PFSK-1 (cell line): ENCODE results near the gene KCNIP3.

Experiments used
- POLR2AphosphoS5 ChIP-seq: IDR thresholded peaks from 2 replicates; pipeline ENCODE4 v1.6.1; 2012; ENCODE audit warnings: low read depth, mild to moderate bottlenecking, control low read depth, low read length, moderate library complexity
- SIN3A ChIP-seq: IDR thresholded peaks from 2 replicates; pipeline ENCODE4 v1.6.1; 2012; ENCODE audit warnings: mild to moderate bottlenecking, low read length, moderate library complexity, borderline replicate concordance; ENCODE audit not compliant: insufficient read depth

DNA sequence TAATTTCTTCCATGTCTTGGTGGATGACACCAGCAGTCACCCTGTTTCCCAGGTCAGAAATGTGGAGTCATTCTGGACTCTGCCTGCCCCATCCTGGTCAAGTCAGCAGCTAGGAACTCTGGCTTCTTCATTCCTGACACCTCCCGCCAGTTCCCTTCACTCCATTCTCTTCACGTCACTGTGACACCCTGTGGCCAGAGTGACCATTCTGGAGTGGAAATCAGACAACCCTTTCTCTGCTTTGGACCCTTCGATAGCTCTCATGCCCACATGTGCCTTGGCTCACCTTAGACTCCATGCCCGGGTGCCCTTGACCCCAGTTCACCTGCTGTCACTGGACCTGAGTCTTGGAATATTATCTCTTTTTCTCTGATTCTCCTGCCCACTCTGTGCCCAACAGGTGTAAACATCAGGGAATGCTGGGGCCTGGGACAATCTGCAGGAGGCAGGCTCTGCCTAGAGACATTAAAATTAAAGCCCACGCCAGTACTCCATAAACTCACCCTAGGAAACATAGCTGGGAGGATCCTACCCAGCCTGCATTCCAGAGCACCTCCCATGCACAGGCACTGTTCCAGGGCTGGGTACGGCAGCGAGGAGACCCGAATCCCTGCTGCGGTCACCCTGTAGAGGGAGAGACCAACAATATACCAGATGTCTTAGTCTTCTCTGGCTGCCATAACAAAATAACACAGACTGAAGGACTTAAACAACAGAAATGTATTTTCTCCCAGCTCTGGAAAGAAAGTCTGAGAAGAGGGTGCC, 64.3 kb downstream of the KCNIP3 start:
- TF ChIP-seq POLR2AphosphoS5 (no peak), SIN3A (no peak)
